Measurements from ENCODE around the gene DMPK. TPM values are rescaled to one million over a fixed set of nuclear protein-coding genes. Genes with fewer than 3 reads are reported as not detected.

DMPK gene, protein sequence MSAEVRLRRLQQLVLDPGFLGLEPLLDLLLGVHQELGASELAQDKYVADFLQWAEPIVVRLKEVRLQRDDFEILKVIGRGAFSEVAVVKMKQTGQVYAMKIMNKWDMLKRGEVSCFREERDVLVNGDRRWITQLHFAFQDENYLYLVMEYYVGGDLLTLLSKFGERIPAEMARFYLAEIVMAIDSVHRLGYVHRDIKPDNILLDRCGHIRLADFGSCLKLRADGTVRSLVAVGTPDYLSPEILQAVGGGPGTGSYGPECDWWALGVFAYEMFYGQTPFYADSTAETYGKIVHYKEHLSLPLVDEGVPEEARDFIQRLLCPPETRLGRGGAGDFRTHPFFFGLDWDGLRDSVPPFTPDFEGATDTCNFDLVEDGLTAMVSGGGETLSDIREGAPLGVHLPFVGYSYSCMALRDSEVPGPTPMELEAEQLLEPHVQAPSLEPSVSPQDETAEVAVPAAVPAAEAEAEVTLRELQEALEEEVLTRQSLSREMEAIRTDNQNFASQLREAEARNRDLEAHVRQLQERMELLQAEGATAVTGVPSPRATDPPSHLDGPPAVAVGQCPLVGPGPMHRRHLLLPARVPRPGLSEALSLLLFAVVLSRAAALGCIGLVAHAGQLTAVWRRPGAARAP
- total RNA-seq, result 10 to 100 TPM; 30.8 to 32.9 TPM
- polyA plus RNA-seq, result 1 to 10 TPM in 1 of 2 donors, not detected in 1; 1.3 TPM

DNA sequence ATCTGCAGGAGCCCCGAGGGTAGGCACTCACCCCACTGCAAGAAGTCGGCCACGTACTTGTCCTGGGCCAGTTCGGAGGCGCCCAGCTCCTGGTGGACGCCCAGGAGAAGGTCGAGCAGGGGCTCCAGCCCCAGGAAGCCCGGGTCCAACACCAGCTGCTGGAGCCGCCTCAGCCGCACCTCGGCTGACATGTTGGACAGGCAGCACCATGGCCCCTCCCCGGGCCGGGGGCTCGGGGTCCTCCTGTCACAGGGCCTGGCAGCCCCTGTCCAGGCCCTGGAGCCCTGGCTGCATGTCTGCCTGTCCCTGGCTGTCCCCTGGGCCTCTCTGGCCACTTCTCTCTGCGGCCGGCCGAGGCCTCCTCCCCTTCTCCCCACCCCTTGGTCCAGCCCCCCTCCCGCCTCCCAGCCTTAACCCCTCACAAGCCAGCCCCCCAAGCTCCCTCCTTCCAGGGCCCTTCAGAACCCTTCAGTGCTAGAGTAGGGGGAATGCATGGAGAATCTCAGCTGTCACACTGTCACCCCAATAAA lies at the start of gene DMPK:
Gene DMPK (minus strand): TSS at position 329 of the 530 bp plus-strand sequence. CDS start 138 bp downstream, at position 191.
- H3K4me3 ChIP-seq (ENCODE audit: low read length in 2 of 2), result no peak within 1 kb of the TSS
- H3K9me3 ChIP-seq (ENCODE audit: control insufficient read depth in 1 of 2, low read length in 2 of 2), result no peaks in the 10 kb centered on the region
- Mint-ChIP-seq H3K36me3 (peaks cover 13 to 15% of the 10 kb centered on the region in 2 donors), H3K4me1 (peaks cover 12 to 26% (median 18%) of the 10 kb centered on the region in 4 donors), H3K9me3 (no peaks in the 10 kb centered on the region), H3K27ac (no peak within 1 kb of the TSS), H3K27me3 (peaks cover 4 to 14% of the 10 kb centered on the region in 2 donors), H3K4me3 (no peak within 1 kb of the TSS)
- intact Hi-C loops (cut with micrococcal nuclease), result no loop called here
- H3K27me3 ChIP-seq (ENCODE audit: insufficient read depth, low read length), result peaks cover 13% of the 10 kb centered on the region
- ChIA-PET CTCF (ENCODE audit: partially characterized antibody) (interaction anchor here (0.6 to 2.6 kb wide), 3 partner anchors 13 to 1840 kb away, joined by 3 to 13 read pairs (median 3); partner anchors contain the start of gene SIX5), POLR2A (ENCODE audit: partially characterized antibody) (interaction anchor here (0.7 to 1.3 kb wide), 6 partner anchors 10 to 17 kb away, joined by 3 to 6 read pairs (median 3); partner anchors contain the start of genes DMWD and SIX5)
- H3K36me3 ChIP-seq (ENCODE audit: insufficient read depth, low read length), result peaks cover 4% of the 10 kb centered on the region
- no peak within 1 kb of the TSS for H3K27ac ChIP-seq (ENCODE audit: low read depth, low read length)
- H3K4me1 ChIP-seq (ENCODE audit: insufficient read depth, low read length), result peaks cover 20% of the 10 kb centered on the region
- DNase-seq, result no peak

DNA sequence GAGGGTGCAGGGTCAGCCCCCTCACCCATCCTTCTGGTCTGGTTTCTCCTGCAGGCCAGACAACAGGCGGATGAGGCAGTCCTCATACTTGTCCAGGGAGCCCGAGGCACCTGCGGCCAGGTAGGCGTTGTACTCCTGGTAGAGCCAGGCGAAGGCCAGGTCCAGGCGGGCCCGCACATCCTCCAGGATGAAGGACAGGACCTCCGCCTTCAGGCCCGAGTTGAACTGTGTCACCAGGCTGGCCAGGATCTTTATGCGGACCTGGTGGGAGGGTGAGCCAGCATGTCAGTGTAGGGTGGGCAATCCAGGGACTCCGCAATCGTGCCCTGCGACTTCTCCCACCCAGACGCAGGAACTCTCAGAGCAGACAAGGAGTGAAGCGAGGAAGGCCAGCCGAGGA lies 46.7 kb upstream of the DMPK start:
- no peaks in the 10 kb centered on the region for H3K27me3 Mint-ChIP-seq
- POLR2A ChIA-PET (ENCODE audit: partially characterized antibody), result no interaction called here
- H3K4me3 Mint-ChIP-seq, result no peak overlapping the region
- H3K27ac Mint-ChIP-seq, result no peak overlapping the region
- Histone ChIP-seq H3K9me3 (ENCODE audit: control insufficient read depth in 1 of 2, low read length in 2 of 2) (no peaks in the 10 kb centered on the region), H3K27ac (ENCODE audit: low read depth, low read length) (no peak overlapping the region), H3K27me3 (ENCODE audit: insufficient read depth, low read length) (no peaks in the 10 kb centered on the region), H3K4me3 (ENCODE audit: low read length in 2 of 2) (no peak overlapping the region), H3K36me3 (ENCODE audit: insufficient read depth, low read length) (peaks cover 57% of the 10 kb centered on the region), H3K4me1 (ENCODE audit: insufficient read depth, low read length) (no peaks in the 10 kb centered on the region)
- peaks cover 44 to 68% of the 10 kb centered on the region in 2 donors for H3K36me3 Mint-ChIP-seq
- DNase-seq, result no peak
- no peaks in the 10 kb centered on the region for H3K9me3 Mint-ChIP-seq
- CTCF ChIA-PET (ENCODE audit: partially characterized antibody), result interaction anchor here (2.2 kb wide), 1 partner anchor 12 kb away, joined by 7 read pairs; no protein-coding TSS in a partner anchor
- intact Hi-C loops (cut with micrococcal nuclease), result no loop called here
- peaks cover 0 to 1% (median 0%) of the 10 kb centered on the region in 4 donors for H3K4me1 Mint-ChIP-seq

DNA sequence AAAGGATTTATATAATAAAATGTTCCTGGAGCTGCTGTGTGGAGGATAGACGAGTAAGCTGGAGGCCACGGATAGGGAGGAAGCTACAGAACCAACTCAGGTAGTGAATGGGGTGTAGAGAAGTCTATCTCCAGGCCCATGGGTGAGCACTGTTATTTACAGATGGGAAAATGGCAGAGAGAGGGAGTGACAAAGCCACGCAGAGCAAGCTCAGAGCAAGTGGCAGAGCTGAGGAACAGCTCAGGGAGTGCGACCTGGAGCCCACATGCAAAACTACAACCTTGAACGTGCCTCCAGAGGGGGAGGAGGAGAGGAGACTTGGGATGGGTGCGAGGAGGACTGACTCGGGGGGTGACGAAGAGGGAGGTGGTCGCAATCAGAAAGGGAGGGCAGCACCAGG lies 46.2 kb upstream of the DMPK start:
- peak overlapping the region in 2 of 7 donors; percentile 2 to 5 for H3K27ac Mint-ChIP-seq
- Histone ChIP-seq H3K36me3 (ENCODE audit: insufficient read depth, low read length) (peaks cover 61% of the 10 kb centered on the region), H3K4me3 (ENCODE audit: low read length in 2 of 2) (no peak overlapping the region), H3K27me3 (ENCODE audit: insufficient read depth, low read length) (no peaks in the 10 kb centered on the region), H3K27ac (ENCODE audit: low read depth, low read length) (no peak overlapping the region), H3K4me1 (ENCODE audit: insufficient read depth, low read length) (no peaks in the 10 kb centered on the region), H3K9me3 (ENCODE audit: control insufficient read depth in 1 of 2, low read length in 2 of 2) (no peaks in the 10 kb centered on the region)
- no peak overlapping the region for H3K4me3 Mint-ChIP-seq
- H3K9me3 Mint-ChIP-seq, result no peaks in the 10 kb centered on the region
- intact Hi-C loops (cut with micrococcal nuclease), result no loop called here
- CTCF ChIA-PET (ENCODE audit: partially characterized antibody), result interaction anchor here (2.2 kb wide), 1 partner anchor 11 kb away, joined by 7 read pairs; no protein-coding TSS in a partner anchor
- POLR2A ChIA-PET (ENCODE audit: partially characterized antibody), result no interaction called here
- H3K27me3 Mint-ChIP-seq, result no peaks in the 10 kb centered on the region
- DNase-seq, result no peak
- H3K4me1 Mint-ChIP-seq, result peaks cover 0 to 1% (median 0%) of the 10 kb centered on the region in 4 donors
- peaks cover 44 to 66% of the 10 kb centered on the region in 2 donors for H3K36me3 Mint-ChIP-seq

DNA sequence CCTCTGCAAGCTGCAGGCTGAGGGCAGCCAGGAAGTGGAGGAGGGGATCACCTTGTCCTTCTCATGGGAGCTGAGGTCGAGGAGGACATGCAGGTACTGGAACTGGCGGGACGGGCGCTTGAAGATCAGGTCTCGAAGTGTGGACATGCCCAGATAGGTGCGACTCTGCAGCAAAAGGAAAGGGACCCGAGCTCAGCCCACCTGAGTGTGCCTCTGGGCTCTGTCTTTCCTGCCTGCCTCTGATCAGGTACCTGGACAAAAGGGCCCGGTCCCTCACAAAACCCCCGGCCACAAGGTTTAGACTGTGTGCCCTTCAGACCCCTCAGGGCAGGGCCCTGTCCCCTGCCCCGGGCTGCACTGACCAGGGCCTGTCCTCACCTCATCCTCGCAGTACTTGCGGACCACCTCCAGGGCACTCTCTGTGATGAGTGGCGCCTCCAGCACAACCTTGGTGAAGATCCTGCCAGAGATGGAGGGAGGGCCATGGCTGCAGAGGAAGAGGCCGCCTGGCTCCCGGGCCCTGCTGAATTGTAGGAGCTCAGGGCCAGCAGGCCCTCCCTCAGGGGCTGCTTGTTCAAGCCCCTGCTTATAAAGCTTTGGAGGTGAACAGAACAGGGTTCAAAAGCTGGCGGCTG lies 45.3 kb upstream of the DMPK start:
- peak overlapping the region in 1 of 7 donors; percentile 42 for H3K27ac Mint-ChIP-seq
- ChIA-PET POLR2A (ENCODE audit: partially characterized antibody) (no interaction called here), CTCF (ENCODE audit: partially characterized antibody) (interaction anchor here (2.2 kb wide), 1 partner anchor 10 kb away, joined by 7 read pairs; no protein-coding TSS in a partner anchor)
- H3K9me3 Mint-ChIP-seq, result no peaks in the 10 kb centered on the region
- H3K36me3 Mint-ChIP-seq, result peaks cover 44 to 71% of the 10 kb centered on the region in 2 donors
- no peaks in the 10 kb centered on the region for H3K27me3 Mint-ChIP-seq
- intact Hi-C loops (cut with micrococcal nuclease), result no loop called here
- no peak overlapping the region for H3K4me3 ChIP-seq (ENCODE audit: low read length in 2 of 2)
- no peaks in the 10 kb centered on the region for H3K9me3 ChIP-seq (ENCODE audit: control insufficient read depth in 1 of 2, low read length in 2 of 2)
- no peaks in the 10 kb centered on the region for H3K4me1 ChIP-seq (ENCODE audit: insufficient read depth, low read length)
- peaks cover 0 to 1% (median 0%) of the 10 kb centered on the region in 4 donors for H3K4me1 Mint-ChIP-seq
- no peak for DNase-seq
- no peaks in the 10 kb centered on the region for H3K27me3 ChIP-seq (ENCODE audit: insufficient read depth, low read length)
- H3K36me3 ChIP-seq (ENCODE audit: insufficient read depth, low read length), result peaks cover 69% of the 10 kb centered on the region
- no peak overlapping the region for H3K27ac ChIP-seq (ENCODE audit: low read depth, low read length)
- no peak overlapping the region for H3K4me3 Mint-ChIP-seq

DNA sequence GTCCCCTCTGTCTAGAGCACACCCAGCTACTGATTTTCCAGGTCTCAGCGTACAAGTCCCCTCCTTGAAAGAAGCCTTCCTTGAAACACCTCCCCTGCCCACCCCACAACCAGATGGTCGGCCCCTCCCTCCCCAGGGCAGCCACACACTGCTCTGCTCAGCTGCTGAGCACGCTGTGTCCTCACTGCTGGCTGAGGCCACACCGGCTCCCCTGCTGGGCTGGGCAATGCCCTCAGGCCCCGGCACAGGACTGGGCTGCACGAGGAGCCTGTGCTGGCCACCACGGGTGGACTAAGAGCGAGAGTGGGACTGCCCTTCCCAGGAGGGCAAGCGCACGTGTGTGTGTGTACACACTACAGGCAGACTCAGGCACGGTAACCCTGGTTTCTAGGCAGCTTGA lies 44.6 kb upstream of the DMPK start:
- Mint-ChIP-seq H3K4me3 (no peak overlapping the region), H3K27me3 (no peaks in the 10 kb centered on the region), H3K27ac (peak overlapping the region in 1 of 7 donors; percentile 42), H3K9me3 (no peaks in the 10 kb centered on the region), H3K36me3 (peaks cover 40 to 64% of the 10 kb centered on the region in 2 donors), H3K4me1 (peaks cover 0 to 1% (median 0%) of the 10 kb centered on the region in 4 donors)
- Histone ChIP-seq H3K36me3 (ENCODE audit: insufficient read depth, low read length) (peaks cover 63% of the 10 kb centered on the region), H3K27me3 (ENCODE audit: insufficient read depth, low read length) (no peaks in the 10 kb centered on the region), H3K4me3 (ENCODE audit: low read length in 2 of 2) (no peak overlapping the region), H3K27ac (ENCODE audit: low read depth, low read length) (no peak overlapping the region), H3K9me3 (ENCODE audit: control insufficient read depth in 1 of 2, low read length in 2 of 2) (no peaks in the 10 kb centered on the region), H3K4me1 (ENCODE audit: insufficient read depth, low read length) (no peaks in the 10 kb centered on the region)
- intact Hi-C loops (cut with micrococcal nuclease), result no loop called here
- ChIA-PET POLR2A (ENCODE audit: partially characterized antibody) (interaction anchor here (0.7 kb wide), 1 partner anchor 37 kb away, joined by 3 read pairs; no protein-coding TSS in a partner anchor), CTCF (ENCODE audit: partially characterized antibody) (no interaction called here)
- no peak for DNase-seq

DNA sequence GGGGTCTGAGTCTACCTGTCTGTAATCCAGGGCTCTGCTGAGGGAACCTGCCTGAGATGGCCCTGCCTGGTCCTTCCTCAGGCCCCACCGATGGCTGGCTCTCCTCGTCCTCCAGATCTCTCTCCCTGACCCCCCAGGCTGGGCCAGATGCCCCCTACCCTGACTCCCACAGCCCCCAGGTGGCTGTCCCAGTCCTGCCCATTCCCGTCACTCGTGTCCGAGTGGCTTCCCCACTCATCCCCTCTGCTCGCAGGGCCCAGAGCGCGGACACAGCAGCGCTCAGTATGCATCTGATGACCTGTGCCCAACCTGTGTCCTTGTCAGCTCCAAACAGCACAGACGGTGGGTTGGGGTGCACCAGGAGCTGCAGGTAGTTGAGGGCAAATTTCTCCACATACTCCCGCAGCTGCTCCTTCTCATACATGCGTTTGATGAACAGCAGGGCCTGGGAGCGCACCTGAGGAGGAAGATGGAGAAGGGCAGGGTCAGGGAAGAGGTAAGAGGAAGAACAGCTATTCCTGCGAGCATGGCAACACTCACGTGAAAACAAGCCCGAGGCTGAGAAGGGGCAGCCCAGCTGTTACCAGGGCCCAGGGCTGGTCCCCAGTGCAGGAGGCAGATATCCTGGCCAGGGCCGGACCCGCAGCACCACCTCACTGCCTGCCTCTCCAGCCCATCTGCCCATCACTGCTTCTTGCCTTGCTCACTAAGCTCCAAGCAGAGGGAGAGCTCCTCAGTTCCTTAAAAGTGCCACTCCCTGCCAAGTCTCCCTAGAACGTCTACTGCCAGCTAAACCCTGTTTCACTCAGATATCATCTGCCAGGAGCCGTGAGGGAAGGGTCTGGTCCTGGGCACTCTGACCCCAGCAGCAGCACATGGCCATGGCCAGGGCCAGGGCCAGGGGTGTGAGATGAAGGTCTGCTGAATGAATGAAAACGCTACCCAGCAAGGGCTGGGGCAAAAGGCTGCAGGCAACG lies 43.9 kb upstream of the DMPK start:
- intact Hi-C loops (cut with micrococcal nuclease), result no loop called here
- Mint-ChIP-seq H3K4me1 (peaks cover 0 to 1% (median 0%) of the 10 kb centered on the region in 4 donors), H3K27me3 (no peaks in the 10 kb centered on the region)

More for the DNA sequence above, 43.9 kb upstream of the DMPK start:
- no peaks in the 10 kb centered on the region for H3K4me1 ChIP-seq (ENCODE audit: insufficient read depth, low read length)
- H3K27ac Mint-ChIP-seq, result peak overlapping the region in 1 of 7 donors; percentile 17
- ChIA-PET POLR2A (ENCODE audit: partially characterized antibody) (interaction anchor here (0.7 kb wide), 1 partner anchor 37 kb away, joined by 3 read pairs; no protein-coding TSS in a partner anchor), CTCF (ENCODE audit: partially characterized antibody) (interaction anchor here (1.0 kb wide), 1 partner anchor 23 kb away, joined by 3 read pairs; no protein-coding TSS in a partner anchor)
- H3K4me3 Mint-ChIP-seq, result no peak overlapping the region
- H3K27ac ChIP-seq (ENCODE audit: low read depth, low read length), result no peak overlapping the region
- H3K9me3 Mint-ChIP-seq, result no peaks in the 10 kb centered on the region
- no peaks in the 10 kb centered on the region for H3K9me3 ChIP-seq (ENCODE audit: control insufficient read depth in 1 of 2, low read length in 2 of 2)
- H3K27me3 ChIP-seq (ENCODE audit: insufficient read depth, low read length), result no peaks in the 10 kb centered on the region
- H3K4me3 ChIP-seq (ENCODE audit: low read length in 2 of 2), result no peak overlapping the region
- H3K36me3 Mint-ChIP-seq, result peaks cover 38 to 60% of the 10 kb centered on the region in 2 donors
- H3K36me3 ChIP-seq (ENCODE audit: insufficient read depth, low read length), result peaks cover 56% of the 10 kb centered on the region
- DNase-seq, result no peak

Measured in CD4-positive, alpha-beta memory T cell (primary cell).